GM15510 (cell line): ENCODE measurements around the gene IL17RA.

Source experiments
- POLR2A ChIP-seq: IDR thresholded peaks from 3 replicates; pipeline ENCODE4 v1.6.1; 2011; ENCODE audit warnings: borderline replicate concordance; ENCODE audit not compliant: insufficient read length; ENCODE audit errors: extremely low read depth

IL17RA gene

DNA sequence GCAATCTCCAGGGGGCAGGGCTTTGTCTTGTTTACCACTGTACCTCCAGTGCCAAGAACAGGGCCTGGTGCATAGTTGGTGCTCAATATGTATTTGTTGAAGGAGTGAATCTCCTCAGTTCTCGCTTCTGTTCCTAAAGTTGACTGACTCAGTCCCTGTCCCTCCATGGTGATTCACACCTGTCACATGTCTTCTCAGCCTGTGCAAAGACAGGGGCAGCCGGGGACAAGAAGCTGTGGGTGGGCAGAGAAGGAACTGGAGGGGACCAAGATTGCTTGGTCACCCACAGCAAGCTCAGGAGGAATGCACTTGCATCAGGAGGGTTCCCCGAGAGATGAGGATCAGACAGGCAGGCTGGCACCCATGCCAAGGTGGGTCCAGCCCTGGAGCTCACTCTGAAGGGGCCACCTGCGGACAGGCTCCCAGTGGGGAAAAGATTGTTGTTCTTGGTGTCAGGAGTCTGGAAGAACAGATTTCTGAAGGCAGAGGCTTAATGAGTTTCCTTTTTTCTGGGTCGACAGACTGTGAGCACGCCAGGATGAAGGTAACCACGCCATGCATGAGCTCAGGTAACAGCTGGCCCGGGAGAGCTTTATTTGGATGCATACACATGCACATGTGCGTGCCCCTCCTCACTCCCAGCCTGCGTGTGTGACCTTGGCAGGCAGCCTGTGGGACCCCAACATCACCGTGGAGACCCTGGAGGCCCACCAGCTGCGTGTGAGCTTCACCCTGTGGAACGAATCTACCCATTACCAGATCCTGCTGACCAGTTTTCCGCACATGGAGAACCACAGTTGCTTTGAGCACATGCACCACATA lies 16.9 kb downstream of the IL17RA start:
- no peak for TF ChIP-seq POLR2A

DNA sequence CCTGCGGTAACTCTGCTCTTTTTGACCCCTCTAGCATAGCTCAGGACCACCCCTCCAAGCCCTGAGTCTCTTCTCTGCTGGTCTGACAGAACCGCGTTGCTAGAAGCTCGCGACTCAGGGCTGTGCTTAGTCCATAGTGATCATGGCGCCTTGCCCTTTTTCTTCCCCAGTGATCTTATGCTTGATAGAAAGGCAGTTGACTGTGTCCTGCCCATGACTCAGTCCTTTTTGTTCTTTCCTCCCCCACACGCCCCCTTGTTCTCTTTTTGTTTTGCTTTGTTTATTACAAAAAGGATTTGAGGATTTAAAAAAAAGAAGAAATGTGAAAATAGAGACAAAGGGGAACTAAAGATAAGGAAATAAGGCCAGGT lies 17.5 kb downstream of the IL17RA start:
- no peak for TF ChIP-seq POLR2A

DNA sequence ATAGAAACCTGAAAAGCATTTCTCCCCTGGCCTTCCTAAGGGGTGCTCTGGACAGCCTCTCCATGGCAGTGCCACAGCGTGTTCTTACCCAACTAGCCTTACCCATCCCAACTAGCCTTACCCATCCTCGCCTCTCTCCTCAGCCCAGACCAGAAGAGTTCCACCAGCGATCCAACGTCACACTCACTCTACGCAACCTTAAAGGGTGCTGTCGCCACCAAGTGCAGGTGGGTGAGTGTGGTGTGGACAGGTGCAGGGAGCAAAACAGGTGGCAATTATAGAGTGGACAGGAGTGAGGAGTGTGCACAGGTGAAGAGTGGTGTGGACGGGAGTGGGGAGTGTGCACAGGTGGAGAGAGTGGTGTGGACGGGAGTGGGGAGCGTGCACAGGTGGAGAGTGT lies 18.6 kb downstream of the IL17RA start:
- no peak for TF ChIP-seq POLR2A

GRCh38 chr22:17104336-17104935 lies 19.6 kb downstream of the IL17RA start:
- no peak for TF ChIP-seq POLR2A

GRCh38 chr22:17105143-17106129 lies 20.6 kb downstream of the IL17RA start:
- no peak for TF ChIP-seq POLR2A

GRCh38 chr22:17106161-17106784 lies 21.5 kb downstream of the IL17RA start:
- no peak for TF ChIP-seq POLR2A

- no peak for TF ChIP-seq POLR2A
These were observed 22.2 kb downstream of the IL17RA start for GRCh38 chr22:17106785-17107546.

DNA sequence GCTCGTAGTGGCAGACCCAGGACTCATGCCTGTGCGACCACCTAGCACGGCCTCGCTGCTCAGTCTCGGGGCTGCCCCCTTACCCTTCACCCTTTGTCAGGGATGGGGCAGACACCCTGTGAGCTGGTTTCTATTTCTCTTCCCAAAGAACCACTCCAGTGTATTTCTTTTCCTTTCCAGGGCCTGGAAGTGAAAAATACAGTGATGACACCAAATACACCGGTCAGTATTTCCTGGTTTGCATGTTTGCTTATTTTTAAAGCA lies 22.7 kb downstream of the IL17RA start:
- TF ChIP-seq POLR2A, result no peak

GRCh38 chr22:17108256-17109112 lies 23.7 kb downstream of the IL17RA start:
- TF ChIP-seq POLR2A, result no peak

DNA sequence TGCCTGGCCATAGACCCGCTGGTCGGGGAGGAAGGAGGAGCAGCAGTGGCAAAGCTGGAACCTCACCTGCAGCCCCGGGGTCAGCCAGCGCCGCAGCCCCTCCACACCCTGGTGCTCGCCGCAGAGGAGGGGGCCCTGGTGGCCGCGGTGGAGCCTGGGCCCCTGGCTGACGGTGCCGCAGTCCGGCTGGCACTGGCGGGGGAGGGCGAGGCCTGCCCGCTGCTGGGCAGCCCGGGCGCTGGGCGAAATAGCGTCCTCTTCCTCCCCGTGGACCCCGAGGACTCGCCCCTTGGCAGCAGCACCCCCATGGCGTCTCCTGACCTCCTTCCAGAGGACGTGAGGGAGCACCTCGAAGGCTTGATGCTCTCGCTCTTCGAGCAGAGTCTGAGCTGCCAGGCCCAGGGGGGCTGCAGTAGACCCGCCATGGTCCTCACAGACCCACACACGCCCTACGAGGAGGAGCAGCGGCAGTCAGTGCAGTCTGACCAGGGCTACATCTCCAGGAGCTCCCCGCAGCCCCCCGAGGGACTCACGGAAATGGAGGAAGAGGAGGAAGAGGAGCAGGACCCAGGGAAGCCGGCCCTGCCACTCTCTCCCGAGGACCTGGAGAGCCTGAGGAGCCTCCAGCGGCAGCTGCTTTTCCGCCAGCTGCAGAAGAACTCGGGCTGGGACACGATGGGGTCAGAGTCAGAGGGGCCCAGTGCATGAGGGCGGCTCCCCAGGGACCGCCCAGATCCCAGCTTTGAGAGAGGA lies 24.5 kb downstream of the IL17RA start:
- TF ChIP-seq POLR2A, result no peak

GRCh38 chr22:17109976-17110375 lies 25.2 kb downstream of the IL17RA start:
- no peak for TF ChIP-seq POLR2A

DNA sequence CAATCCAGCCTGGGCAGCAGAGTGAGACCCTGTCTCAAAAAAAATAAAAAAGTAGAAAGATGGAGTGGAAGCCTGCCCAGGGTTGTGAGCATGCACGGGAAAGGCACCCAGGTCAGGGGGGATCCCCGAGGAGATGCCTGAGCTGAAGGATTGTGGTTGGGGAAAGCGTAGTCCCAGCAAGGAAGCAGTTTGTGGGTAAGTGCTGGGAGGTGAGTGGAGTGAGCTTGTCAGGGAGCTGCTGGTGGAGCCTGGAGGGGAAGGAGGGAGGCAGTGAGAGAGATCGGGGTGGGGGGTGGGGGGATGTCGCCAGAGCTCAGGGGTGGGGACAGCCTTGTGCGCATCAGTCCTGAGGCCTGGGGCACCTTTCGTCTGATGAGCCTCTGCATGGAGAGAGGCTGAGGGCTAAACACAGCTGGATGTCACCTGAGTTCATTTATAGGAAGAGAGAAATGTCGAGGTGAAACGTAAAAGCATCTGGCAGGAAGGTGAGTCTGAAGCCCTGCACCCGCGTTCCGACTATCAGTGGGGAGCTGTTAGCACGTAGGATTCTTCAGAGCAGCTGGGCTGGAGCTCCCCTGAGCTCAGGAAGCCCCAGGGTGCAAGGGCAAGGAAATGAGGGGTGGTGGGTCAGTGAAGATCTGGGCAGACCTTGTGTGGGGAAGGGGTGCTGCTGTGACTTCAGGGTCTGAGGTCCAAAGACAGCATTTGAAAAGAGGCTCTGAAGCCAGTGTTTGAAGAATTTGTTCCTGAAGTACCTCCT lies 26.2 kb downstream of the IL17RA start:
- TF ChIP-seq POLR2A, result no peak
